Activated T-helper 9 cell treated with anti-CD3 and anti-CD28 coated beads, Interleukin-2, amount 50 U/mL, for 16 hours (primary cell): ENCODE results near the gene LRRN2.
"Not testable (repeated sequence)": the region's sequence is repeated elsewhere in the genome, so short reads cannot be mapped to it uniquely, and the experiment has no call there.

ENCODE experiments used
- DNase-seq: peaks from one replicate; pipeline ENCODE4 v3.0.0-alpha.2; 2020; ENCODE audit warnings: low read depth

LRRN2 gene

DNA sequence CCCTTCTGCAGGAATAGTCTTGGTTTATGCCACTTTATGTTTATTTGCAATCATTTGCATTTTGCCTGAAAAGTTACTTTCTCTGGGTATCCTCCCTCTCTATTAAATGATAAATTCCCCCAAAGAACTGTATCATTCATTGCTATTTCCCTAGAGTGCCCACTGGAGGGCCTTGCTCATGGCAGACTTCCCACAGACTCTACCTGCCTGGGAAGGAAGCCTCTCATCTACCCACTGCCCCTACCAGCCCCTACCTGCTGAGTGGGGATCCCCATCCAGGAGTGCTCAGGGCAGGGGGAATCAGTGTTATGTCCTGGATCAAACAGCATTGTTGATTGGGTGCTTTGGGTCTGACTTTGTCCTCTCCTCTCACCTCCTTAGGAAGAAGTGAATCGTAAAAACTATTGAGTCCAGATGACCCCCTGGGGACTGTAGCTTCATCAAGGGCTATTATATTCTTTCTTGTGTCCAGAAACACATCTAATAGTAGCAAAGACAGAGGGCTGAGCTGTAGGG lies 6.8 kb upstream of the LRRN2 start:
- no peak for DNase-seq

DNA sequence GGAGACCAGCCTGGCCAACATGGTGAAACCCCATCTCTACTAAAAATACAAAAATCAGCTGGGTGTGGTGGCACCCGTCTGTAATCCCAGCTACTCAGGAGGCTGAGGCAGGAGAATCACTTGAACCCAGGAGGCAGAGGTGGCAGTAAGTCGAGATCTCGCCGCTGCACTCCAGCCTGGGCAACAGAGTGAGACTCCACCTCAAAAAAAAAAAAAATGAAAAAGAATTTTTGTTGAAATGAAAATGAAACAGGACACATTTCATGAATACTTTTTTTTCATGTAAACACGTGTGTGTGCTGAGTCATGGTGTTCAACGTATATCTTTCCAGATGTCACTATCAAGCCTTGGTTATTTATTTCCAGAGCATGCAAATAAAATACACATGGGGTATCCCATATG lies 5.8 kb upstream of the LRRN2 start:
- DNase-seq: not testable (repeated sequence)

DNA sequence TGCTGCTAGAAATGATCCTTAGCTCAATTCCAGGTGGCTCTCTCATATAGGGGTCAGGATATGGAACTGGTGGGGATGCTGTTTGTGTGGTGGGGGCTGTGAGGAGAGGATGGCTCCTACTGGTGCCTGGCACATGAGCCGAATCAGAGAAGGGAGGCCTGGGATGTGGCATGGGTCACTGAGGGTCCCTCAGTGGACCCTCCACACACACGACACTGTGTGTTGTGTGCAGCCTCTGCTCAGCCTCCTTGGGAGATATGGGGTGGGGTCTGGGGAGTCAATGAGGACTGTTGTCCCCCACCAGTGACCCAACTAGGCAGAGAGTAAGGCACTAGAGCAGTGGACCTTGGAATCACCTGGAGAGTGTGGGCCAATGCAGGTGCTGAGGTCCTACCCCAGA lies 3.2 kb upstream of the LRRN2 start:
- DNase-seq: no peak

DNA sequence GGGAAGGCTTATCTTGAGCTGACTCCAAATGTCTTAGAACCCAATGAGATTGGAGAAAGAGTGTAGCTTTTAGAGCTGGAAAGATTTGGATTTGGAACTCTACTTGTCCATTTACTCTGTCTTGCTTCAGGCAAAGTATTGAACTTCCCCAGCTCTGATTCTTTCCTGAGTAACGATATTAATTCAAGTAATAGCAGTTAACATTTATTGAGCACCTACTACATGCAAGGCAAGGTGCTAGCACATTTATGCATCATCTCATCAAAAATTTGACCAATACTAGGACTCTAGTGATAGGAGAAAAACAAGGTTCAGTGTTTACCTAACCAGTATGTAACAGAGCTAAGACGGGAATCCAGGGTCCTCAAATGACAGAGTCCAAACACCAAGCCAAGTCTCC lies 2.5 kb upstream of the LRRN2 start:
- no peak for DNase-seq

DNA sequence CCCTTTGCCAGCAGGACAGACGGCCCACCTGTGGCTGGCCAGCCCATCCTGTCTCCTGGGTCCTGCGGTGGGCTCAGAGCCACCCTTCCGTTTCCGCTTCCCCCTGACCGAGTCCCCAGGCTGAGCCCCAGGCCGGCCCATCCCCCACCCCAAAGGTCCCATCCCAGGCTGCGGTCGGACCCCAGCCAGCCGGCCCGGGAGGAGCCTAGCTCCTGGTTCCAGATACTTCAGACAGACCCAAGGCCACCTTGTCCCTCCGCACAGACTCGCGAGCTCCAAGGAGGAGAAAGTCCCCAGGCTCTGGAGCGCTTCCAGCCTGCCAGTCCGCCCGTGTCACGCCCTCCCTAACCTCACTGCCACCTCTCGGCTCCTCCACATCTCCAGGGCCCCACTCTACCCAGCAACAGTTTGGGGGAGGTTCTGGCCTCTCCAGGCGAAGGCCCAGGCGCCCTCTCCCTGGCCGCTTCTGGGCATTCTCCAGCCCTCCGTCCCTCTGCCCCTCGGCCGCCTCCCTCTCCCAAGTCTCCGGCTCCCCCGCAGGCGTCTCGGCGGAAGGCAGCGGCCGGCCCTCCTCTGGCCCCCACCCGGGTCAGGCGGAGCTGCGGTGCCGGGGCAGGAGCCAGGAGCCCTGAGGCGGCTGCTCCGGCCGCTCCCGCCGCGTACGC lies 835 bp downstream of the LRRN2 start:
- no peak for DNase-seq

DNA sequence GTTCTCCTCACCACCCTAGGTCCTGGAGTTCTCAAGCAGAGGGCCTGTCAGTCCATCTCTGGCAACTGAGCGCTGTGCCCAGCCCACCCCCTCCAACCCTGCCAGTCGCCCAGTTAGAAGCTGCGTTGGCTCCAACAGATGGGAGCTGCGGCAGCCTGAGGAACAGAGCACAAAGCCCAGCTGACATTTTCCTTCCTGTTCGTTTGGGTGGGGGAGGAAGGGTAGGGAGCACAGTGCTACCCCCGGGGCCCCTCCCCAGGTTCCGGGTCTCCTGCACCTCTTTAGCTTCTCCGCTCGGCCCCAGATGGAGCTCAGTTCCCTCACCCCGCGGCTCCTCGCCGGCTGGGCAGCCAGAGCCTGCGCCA lies 1.4 kb downstream of the LRRN2 start:
- DNase-seq: no peak

DNA sequence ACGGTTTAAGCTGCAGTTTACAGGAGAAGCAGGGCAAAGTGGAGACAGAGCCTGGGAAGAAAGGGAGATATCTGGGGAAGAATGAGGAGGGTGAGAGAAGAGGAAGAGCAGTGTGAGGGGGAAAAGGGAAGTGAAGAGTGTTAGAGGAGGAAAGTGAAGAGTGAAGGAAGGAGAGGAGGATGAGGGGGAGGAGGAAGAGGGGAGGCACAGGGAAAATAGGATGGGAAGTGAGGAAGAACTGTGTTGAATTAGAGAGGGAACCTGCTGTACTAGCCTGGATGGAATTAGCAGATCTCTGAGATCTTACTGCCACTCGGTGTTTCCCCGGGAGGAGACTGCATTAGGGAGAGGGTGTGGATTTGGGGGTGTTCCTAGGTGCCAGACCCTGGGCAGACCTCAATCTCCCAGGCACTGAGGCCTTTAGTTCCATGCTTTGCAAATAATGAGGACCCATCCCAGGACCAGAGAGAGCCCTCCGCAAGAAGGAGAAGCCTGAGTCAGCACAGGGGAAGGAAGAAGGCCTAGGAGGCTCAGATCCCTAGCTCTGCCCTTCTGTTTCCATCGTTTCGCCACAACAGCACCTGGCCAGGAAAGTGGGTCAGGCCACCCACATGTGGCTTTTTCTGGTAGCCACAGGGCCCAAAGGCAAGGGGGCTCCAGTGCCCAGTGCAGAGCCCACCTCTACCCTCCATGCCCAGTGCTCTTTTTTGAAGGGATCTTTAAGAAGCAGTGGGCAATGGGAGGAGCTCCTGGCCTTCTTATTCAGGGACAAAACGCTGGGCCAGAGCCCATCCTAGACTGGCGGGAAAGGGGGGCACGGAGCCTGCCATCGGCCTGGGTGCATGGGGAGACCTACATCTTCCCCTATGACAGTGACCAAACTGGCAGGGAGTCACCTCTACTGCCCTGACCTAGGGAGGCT lies 2.0 kb downstream of the LRRN2 start:
- DNase-seq: no peak

DNA sequence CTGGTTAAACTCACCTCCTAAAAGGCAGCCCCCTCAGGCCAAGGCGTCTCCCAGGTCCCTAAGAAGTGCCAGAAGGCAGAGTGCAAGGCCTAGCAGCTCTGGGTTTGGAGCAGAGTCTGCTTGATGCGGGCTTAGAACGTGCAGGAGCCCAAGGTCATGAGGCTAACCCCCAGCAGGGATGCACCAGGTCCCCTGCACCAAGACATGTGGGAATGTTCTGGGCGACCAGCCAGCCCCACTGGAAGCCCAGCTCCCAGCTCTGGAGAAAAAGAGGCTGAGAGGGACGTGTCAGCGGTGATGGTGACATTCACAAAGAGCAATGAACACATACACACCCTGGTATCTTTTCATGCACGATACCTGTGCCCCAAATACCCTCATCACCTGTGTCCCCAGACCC lies 5.1 kb downstream of the LRRN2 start:
- DNase-seq: no peak

DNA sequence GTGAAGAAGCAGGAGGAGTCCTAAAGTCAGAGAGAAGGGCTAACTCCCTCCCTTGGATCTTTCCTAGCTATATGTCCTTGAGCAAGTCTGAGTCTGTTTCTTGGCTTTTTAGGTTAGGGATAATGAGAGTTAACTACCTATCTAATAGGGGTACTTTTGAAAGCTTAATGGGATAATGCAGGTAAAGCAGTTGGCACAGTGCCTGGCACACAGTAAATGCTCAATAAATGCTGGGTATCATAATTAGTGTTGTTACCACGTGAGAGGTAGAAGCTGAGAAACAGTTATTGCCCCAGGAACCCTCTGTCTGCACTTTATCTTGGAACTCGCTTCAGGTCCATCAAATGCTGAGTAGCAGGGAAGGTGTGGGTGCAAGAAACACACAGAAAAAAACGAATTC lies 5.5 kb downstream of the LRRN2 start:
- DNase-seq: no peak

DNA sequence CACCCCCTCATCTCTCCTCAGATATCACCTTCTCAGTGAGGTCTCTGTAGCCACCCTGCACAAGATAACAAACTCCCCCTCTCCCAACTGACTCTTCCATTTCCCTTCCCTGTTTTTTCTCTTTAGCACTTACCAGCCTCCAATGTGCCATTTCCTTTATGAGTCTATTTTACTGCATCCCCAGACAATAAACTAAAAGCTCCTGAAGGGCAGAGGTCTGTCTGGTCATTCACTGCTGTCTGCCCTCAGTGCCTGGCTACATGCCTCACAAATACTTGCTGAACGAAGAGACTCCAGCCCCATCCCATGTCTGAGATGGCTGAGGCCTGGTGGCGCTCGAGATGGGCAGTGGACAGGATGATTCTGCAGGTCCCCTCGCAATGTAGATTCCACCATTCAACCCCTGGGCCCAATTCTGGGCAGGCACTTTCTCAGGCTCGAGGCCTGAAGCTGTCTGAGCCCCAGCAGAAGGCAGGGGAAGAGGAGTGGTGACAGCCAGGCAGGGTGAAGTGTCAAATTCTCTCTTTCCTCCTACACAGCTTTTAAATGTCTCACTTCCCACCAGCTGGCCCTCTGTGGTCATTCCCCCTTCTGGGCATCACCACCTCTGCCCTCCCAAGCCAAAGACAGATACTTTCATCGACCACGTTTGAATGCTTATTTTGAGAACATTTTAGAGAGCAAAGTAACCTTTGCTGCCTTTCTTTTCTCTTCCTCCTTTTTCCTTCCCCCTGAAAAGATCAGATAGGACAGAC lies 6.6 kb downstream of the LRRN2 start:
- DNase-seq: no peak

DNA sequence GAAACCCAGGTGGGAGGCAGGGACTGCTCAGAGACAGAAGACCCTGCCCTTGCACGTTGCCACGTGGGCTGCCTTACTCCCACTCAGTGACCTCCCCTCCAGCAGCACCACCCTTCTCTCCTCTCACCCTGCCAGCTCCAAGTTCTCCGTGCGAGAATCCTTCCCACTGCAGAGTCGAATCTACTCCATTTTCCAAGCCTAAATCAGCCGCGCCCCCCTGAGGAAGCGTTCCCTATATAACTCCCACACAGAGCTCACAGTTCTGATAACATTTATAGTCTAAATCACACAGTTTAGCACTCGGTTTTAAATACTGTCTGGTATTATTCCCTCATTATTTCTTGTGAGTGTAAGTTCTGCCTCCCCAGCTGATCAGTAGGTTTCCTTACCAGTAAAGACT lies 7.7 kb downstream of the LRRN2 start:
- DNase-seq: no peak

DNA sequence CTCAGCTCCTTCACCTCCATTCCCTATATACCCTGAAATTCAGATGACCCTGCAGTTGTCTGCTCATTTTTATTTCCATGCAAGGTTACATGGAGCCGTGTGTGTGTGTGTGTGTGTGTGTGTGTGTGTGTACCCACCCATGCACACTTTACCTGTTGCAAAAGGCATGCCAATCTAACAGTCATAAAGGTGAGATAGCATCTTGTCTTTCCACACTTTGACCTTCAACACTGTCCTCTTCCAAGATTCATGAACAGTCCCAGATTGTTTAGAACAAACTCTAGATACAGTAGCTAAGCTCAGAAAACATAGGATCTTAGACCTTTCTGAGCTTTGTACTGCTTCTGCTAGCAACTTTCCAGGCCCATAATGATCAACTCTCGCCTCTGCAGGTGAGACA lies 9.5 kb downstream of the LRRN2 start:
- DNase-seq: no peak

DNA sequence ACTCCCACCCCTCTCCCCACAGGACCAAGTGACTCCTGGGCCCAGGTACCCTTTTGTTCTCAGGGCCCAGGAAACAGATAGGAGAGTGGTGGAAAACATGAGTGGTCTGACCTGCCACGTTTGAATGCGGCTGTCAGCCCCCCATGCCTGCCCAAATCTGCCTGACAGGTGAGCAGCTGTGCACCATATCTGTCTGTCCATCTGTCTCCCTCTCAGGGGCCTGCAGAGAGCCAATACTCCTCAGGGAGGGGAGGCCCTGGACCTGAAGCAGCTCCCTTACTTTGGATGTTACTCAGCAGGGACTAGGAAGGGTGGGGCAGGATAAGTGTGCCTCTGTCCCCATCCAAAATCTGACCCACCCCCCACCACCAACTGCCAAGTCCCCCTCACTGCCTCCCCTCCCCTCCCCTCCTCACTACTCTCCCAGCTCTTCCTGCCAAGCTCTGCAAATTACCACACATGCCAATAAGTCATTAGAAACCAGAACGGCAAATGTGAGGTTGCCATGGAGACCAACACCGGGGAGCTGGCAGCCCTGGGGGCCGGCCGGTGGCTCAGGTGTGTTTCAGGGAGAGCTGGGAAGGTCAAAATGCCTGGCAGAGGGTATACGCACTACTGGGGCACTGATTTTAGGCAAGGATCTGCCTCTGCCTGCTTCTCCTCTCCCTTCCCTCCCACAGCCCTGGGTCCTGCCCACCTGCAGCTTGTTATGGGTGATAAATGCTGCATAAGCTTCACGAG lies 11.5 kb downstream of the LRRN2 start:
- no peak for DNase-seq

DNA sequence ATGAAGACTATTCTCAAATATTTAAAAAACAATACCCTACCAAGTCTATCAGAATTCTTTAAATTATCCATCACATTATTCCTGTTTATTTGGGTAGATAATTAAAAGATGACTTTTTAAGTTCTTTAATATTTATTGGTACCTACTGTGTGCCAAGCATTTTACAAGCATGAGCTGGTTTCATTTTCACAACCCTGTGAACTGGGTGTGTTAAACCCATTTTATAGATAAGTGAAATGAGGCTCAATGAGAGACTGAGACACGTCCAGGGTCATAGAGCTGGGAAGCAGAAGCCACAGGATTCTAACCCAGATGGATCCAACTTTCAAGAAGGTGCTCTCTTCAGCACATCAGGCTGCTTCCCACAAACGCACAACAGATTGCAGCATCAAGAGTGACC lies 12.3 kb downstream of the LRRN2 start:
- DNase-seq: no peak

DNA sequence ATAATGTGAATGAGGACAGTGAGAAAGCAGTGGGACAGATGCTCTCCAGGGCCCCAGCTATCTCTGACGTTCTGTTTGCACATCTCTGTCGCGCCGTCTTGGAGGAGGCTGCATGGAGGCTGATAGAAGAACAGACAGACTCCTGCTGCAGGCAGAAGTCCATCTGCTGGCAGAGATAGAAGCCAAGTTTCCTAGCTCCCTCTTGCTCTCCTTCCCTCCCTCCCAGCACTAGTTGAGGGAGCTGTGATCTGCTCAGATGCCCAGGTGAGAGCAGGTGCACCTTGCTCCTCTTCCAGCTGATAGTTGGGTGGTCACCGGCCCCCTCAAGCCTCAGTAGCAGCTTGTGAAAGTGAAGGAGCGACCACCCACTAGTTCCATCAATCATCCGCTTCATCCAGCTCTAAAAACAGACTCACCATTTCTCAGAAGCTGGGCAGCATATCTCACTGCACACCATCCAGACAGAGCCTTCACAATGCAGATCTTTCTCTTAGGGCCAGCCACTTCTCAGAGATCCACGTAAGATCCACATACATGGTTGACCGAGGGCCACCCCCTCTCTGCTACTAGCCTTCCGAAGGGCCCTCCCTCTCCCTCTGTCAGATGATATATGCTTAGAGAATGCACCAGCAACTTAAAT lies 12.9 kb downstream of the LRRN2 start:
- no peak for DNase-seq

DNA sequence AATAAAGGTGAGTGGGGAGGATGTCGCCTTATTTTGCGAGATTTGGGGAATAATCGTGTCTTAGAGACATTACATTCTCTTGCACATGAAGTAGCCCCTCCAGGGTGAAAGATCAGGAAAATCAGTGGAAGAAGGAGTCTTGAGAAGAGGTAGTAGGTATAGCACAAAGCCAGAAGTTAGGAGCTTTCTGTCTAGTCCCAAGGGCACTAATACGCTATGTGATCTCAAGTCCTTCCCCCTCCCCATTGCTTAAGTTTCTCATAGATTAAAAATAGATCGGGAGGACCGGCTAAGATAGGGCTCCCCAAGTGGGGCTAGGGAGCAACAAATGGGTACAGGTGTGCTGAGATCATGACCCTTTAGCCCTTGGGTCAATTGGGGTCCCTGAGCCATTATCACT lies 13.5 kb downstream of the LRRN2 start:
- DNase-seq: no peak

DNA sequence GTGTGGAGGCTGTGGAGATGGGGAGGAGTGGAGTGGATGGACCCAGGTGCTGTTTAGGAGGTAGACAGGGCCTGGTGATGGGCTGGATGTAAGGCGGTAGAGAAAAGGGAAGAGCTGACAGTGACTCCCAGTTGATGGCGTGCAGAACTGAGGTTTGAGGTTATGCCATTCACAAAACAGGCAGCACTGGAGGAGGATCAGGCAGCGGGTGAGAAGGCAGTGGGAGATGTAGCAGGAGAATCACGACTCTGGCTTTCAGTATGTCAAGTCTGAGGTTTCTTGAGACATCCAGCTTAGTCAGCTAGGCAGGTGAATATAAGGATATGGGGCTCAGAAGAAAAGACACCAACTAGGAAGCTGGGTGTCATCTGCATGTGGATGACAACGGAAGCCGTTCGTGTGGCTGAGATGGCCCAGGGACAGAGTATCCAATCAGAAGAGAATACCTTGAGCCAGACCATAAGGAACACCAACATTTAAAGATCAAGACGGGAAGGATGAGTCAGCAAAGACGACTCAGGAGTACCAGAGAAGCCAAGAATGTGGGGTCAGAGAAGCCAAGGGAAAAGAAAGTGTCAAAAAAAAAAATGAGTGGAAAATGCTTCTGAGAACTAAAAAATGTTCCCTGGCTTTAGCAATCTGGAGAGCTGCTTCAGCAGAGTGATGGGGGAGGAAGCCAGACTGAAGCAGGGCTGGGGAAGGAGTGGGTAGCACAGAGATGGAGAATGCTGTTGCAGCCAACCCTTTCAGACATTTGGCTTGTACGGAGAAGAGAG lies 15.2 kb downstream of the LRRN2 start:
- DNase-seq: no peak

DNA sequence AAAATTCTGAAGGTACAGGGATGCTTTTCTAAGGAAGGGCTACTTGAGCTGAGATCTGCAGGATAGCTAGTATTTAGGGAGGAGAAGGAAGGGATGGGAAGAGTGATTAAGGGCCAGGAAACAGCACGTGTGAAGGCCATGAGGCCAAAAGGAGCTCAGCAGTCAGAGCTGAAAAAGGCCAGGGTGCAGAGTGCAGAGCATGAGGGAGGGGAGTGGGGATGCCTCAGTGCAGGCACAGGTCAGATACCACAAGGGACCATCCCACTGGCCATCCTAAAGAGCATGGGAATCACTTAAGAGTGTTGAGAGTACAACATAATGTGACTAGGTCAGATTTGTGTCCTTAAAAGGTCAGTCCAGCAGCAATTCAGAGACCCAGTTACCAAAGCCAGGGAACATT lies 16.0 kb downstream of the LRRN2 start:
- no peak for DNase-seq

DNA sequence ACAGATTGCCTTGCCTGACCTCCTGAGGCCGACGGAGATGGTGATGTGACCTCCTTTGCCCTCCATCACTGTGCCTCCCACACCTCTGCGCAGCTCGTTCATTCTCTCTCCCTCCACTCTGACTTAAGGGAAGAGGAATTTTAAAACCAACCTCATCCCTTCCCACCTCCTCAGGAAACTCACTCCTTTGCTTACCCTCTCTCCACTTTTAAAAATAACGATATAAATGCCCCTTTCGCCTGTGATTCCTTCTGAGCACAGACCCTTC lies 21.2 kb downstream of the LRRN2 start:
- DNase-seq: no peak

DNA sequence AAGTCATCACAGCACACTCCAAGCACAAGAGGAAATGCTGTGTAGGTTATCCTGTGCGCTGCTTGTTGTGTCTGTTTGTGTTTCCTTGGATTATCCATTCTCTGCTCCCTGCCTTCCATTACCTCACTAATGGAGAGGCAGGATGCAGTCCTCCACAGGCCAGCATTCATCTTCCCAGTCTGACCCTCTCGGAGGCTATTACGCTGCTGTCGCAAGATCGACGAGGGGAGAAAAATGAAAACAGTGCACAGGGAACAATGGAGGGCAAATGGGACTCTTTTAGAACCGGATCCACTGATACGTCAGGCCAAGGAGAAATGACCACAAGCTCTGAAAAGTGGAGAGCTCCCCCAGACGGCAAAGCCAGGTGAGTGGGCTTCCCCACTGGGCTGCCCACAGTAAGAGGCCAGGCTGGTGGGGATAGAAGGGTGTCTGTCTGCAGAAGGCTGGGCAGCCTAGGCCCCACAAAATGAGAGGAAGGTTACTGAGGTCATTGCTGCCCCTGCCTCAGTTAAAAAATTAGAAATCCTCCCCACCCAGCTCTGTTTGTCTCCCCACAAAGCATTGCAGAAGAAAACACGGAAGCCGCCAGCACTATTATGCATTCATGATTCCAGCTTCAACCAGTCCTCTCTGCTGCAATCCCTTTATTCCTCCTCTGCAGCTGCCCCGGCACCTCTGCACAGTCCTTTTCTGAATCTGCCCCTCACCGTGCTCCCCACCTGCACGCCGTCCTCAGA lies 21.7 kb downstream of the LRRN2 start:
- no peak for DNase-seq
